Measurements from ENCODE around the gene ARHGEF16.

- TF ChIP-seq POLR2A (IDR thresholded peaks at IDR 0.05; ENCODE audit: low read depth) = no peak
- peak; percentile 57 to 79 (median 72) for TF ChIP-seq CTCF (IDR thresholded peaks at IDR 0.05)
These were observed 44.1 kb upstream of the ARHGEF16 start for GRCh38 chr1:3410142-3410925.
